HG02759 (cell line): ENCODE data around the gene SREBF2.
"Not testable (repeated sequence)": the region's sequence is repeated elsewhere in the genome, so short reads cannot be mapped to it uniquely, and the experiment has no call there.

Source experiments
- ATAC-seq: cut with Tn5 transposase; IDR thresholded peaks from one replicate; pipeline ENCODE4 v1.9.1; 2021; ENCODE audit warnings: mild to moderate bottlenecking, moderate library complexity; ENCODE audit not compliant: unreplicated experiment

The SREBF2 gene

GRCh38 chr22:41841085-41841712 is 8.3 kb downstream of the SREBF2 start:
- no peak for ATAC-seq

GRCh38 chr22:41842996-41843970 is 10.4 kb downstream of the SREBF2 start:
- ATAC-seq = no peak

GRCh38 chr22:41844036-41844435 is 11.1 kb downstream of the SREBF2 start:
- no peak for ATAC-seq

GRCh38 chr22:41844513-41844912 is 11.6 kb downstream of the SREBF2 start:
- no peak for ATAC-seq

- ATAC-seq = no peak
Observed at GRCh38 chr22:41845380-41846267, 12.7 kb downstream of the SREBF2 start.

- no peak for ATAC-seq
Observed at GRCh38 chr22:41846268-41846987, 13.5 kb downstream of the SREBF2 start.

GRCh38 chr22:41847300-41847699 is 14.4 kb downstream of the SREBF2 start:
- no peak for ATAC-seq

- no peak for ATAC-seq
Observed at GRCh38 chr22:41848468-41848867, 15.6 kb downstream of the SREBF2 start.

GRCh38 chr22:41856469-41856868 is 23.6 kb downstream of the SREBF2 start:
- no peak for ATAC-seq

GRCh38 chr22:41857155-41857859 is 24.4 kb downstream of the SREBF2 start:
- ATAC-seq = no peak

GRCh38 chr22:41857860-41858199 is 24.9 kb downstream of the SREBF2 start:
- ATAC-seq = no peak

- ATAC-seq = peak; percentile 51
Observed at GRCh38 chr22:41862160-41862529, 29.2 kb downstream of the SREBF2 start.

- ATAC-seq = peak; percentile 62
Observed at GRCh38 chr22:41862530-41863266, 29.8 kb downstream of the SREBF2 start.

GRCh38 chr22:41863472-41863871 is 30.6 kb downstream of the SREBF2 start:
- no peak for ATAC-seq

GRCh38 chr22:41868556-41868955 is 35.7 kb downstream of the SREBF2 start:
- no peak for ATAC-seq

- ATAC-seq = not testable (repeated sequence)
Observed at GRCh38 chr22:41870081-41870480, 37.2 kb downstream of the SREBF2 start.

GRCh38 chr22:41870786-41871185 is 37.9 kb downstream of the SREBF2 start:
- no peak for ATAC-seq

- no peak for ATAC-seq
Observed at GRCh38 chr22:41873391-41873790, 40.5 kb downstream of the SREBF2 start.

GRCh38 chr22:41874090-41874489 is 41.2 kb downstream of the SREBF2 start:
- ATAC-seq = no peak
